Liver (tissue), 9 donors: Measurements from ENCODE around the gene IRF6. TPM values are rescaled to one million over a fixed set of nuclear protein-coding genes. Genes with fewer than 3 reads are reported as not detected.

Source experiments
- DNase-seq: peaks from one replicate; pipeline ENCODE4 v3.0.0-alpha.2; 2017; ENCODE audit warnings: low spot score
- H3K27ac ChIP-seq, 2 donors: one replicate each; pipeline ENCODE4 v1.7.0; 2013; ENCODE audit warnings: inconsistent platforms in 2 of 2, low read length in 2 of 2, control low read depth in 1 of 2, low read depth in 1 of 2, mild to moderate bottlenecking in 1 of 2
- H3K27me3 ChIP-seq, 4 donors: one replicate each; pipeline versions ENCODE4 v1.6.1 to v1.7.0; 2013; ENCODE audit warnings: low read length in 3 of 4, inconsistent platforms in 1 of 4, mild to moderate bottlenecking in 1 of 4, moderate library complexity in 1 of 4; ENCODE audit not compliant: control insufficient read depth in 4 of 4, insufficient read depth in 4 of 4
- H3K36me3 ChIP-seq, 4 donors: one replicate each; pipeline versions ENCODE4 v1.6.1 to v1.7.0; 2013; ENCODE audit warnings: low read length in 3 of 4, mild to moderate bottlenecking in 3 of 4, low read depth in 1 of 4, moderate library complexity in 1 of 4; ENCODE audit not compliant: control insufficient read depth in 4 of 4, insufficient read depth in 3 of 4
- H3K4me1 ChIP-seq, 4 donors: one replicate each; pipeline versions ENCODE4 v1.6.1 to v1.7.0; 2013; ENCODE audit warnings: low read length in 3 of 4, mild to moderate bottlenecking in 3 of 4, moderate library complexity in 1 of 4; ENCODE audit not compliant: control insufficient read depth in 4 of 4, insufficient read depth in 4 of 4
- H3K4me3 ChIP-seq, 3 donors: one replicate each; pipeline versions ENCODE4 v1.6.1 to v1.7.0; 2013; ENCODE audit warnings: low read length in 3 of 3, control low read depth in 1 of 3, low read depth in 1 of 3, mild to moderate bottlenecking in 1 of 3
- H3K9ac ChIP-seq, 2 donors: one replicate each; pipeline ENCODE4 v1.7.0; 2013; ENCODE audit warnings: low read length in 2 of 2, mild to moderate bottlenecking in 2 of 2, moderate library complexity in 2 of 2, control low read depth in 1 of 2, low read depth in 1 of 2
- H3K9me3 ChIP-seq, 4 donors: one replicate each; pipeline versions ENCODE4 v1.6.1 to v1.7.0; 2013; ENCODE audit warnings: low read length in 3 of 4; ENCODE audit not compliant: control insufficient read depth in 4 of 4
- ATF3 ChIP-seq: IDR thresholded peaks from 2 replicates; pipeline ENCODE4 v1.6.1; 2016; ENCODE audit warnings: antibody characterized with exemption
- EGR1 ChIP-seq, 2 donors: IDR thresholded peaks; 2 replicates each; pipeline ENCODE4 v1.6.1; 2016 to 2018; ENCODE audit warnings: antibody characterized with exemption in 2 of 2, low read depth in 2 of 2
- FOXA1 ChIP-seq: IDR thresholded peaks from 2 replicates; pipeline ENCODE4 v1.6.1; 2016; ENCODE audit warnings: antibody characterized with exemption
- FOXA2 ChIP-seq: IDR thresholded peaks from 2 replicates; pipeline ENCODE4 v1.6.1; 2016; ENCODE audit warnings: antibody characterized with exemption
- GABPA ChIP-seq, 2 donors: IDR thresholded peaks in 1 of 2; conservative IDR thresholded peaks in 1 of 2; 2 replicates each; pipeline ENCODE4 v1.6.1; 2016; ENCODE audit warnings: antibody characterized with exemption in 2 of 2, mild to moderate bottlenecking in 1 of 2, moderate library complexity in 1 of 2
- HNF4G ChIP-seq: IDR thresholded peaks from 2 replicates; pipeline ENCODE4 v1.6.1; 2016; ENCODE audit warnings: antibody characterized with exemption
- JUND ChIP-seq, 2 donors: IDR thresholded peaks; 2 replicates each; pipeline ENCODE4 v1.6.1; 2016; ENCODE audit warnings: antibody characterized with exemption in 2 of 2
- MAX ChIP-seq: IDR thresholded peaks from 2 replicates; pipeline ENCODE4 v1.6.1; 2016; ENCODE audit warnings: antibody characterized with exemption
- RAD21 ChIP-seq, 2 donors: IDR thresholded peaks; 2 replicates each; pipeline ENCODE4 v1.6.1; 2016; ENCODE audit warnings: antibody characterized with exemption in 2 of 2, mild to moderate bottlenecking in 2 of 2
- RXRA ChIP-seq, 2 donors: IDR thresholded peaks; 2 replicates each; pipeline ENCODE4 v1.6.1; 2017 to 2018; ENCODE audit warnings: antibody characterized with exemption in 2 of 2, mild to moderate bottlenecking in 1 of 2
- SP1 ChIP-seq: IDR thresholded peaks from 2 replicates; pipeline ENCODE4 v1.6.1; 2018; ENCODE audit warnings: antibody characterized with exemption, mild to moderate bottlenecking
- TAF1 ChIP-seq: conservative IDR thresholded peaks from 2 replicates; pipeline ENCODE4 v1.6.1; 2016; ENCODE audit warnings: antibody characterized with exemption, mild to moderate bottlenecking
- YY1 ChIP-seq: IDR thresholded peaks from 2 replicates; pipeline ENCODE4 v1.6.1; 2016; ENCODE audit warnings: antibody characterized with exemption, mild to moderate bottlenecking
- WGBS: extraction: QIAGEN DNeasy Blood & Tissue Kit; methylation state at CpG from one replicate; pipeline ENCODE4 v1.1.7; 2013; 5-methylcytosine and 5-hydroxymethylcytosine counted together
- polyA plus RNA-seq, 2 donors: library from polyadenylated mRNA; stranded (reverse) in 1 of 2; unstranded in 1 of 2; fragments of 200-250 nt in 1 of 2; fragments of >200 nt in 1 of 2; fragmentation: Nextera tagmentation in 1 of 2; extraction: Ambion mirVana in 1 of 2; gene quantifications; one replicate each; pipeline versions ENCODE4 v1.2.1 to v1.2.3, GENCODE V29; 2013 to 2015
- total RNA-seq, 2 donors: library from RNA; depleted of rRNA; stranded (reverse); fragments of >200 nt; gene quantifications; one replicate each; pipeline ENCODE4 v1.2.3, GENCODE V29; 2014
- TF ChIP-seq, protein P1 (sequence below): fragments of 150-350 bp; IDR thresholded peaks from 2 replicates; pipeline ENCODE4 v1.5.1; 2017; ENCODE audit warnings: improper control_type of control experiment, low read depth, low read length; ENCODE audit not compliant: missing input control
- TF ChIP-seq, protein P2 (sequence below): IDR thresholded peaks from 2 replicates; pipeline ENCODE4 v1.6.1; 2016; ENCODE audit warnings: antibody characterized with exemption
- donor health status: healthy.
- donor health status: healthy.
- donor health status: healthy.
- donor health status: healthy.
- donor health status: healthy.

Gene IRF6
- total and polyA plus RNA-seq, 4 donors, result 0.51 to 29.3 (median 14.3) TPM

DNA sequence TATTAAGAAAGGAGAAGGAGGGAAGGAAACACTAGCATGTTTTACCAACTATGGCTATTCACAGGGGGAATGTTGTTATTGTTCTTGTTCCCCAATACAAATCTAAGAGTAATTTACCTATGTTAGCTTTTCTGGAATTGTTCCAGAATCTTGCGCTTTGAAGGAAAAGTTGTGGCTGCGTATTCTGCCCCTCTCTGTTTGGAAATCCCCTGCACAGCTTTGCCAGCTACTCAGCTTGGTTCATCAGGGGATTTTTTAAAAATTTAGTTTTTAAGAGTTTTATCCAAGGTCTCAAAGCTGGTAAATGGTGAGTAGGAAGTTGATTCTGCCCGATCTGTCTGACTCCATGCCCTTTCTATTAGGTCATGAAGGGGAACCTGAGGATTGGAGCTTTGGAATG, 9.5 kb upstream of the IRF6 start (continued):
- TF ChIP-seq, protein P1, sequence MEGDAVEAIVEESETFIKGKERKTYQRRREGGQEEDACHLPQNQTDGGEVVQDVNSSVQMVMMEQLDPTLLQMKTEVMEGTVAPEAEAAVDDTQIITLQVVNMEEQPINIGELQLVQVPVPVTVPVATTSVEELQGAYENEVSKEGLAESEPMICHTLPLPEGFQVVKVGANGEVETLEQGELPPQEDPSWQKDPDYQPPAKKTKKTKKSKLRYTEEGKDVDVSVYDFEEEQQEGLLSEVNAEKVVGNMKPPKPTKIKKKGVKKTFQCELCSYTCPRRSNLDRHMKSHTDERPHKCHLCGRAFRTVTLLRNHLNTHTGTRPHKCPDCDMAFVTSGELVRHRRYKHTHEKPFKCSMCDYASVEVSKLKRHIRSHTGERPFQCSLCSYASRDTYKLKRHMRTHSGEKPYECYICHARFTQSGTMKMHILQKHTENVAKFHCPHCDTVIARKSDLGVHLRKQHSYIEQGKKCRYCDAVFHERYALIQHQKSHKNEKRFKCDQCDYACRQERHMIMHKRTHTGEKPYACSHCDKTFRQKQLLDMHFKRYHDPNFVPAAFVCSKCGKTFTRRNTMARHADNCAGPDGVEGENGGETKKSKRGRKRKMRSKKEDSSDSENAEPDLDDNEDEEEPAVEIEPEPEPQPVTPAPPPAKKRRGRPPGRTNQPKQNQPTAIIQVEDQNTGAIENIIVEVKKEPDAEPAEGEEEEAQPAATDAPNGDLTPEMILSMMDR, result no peak
- no peak for TF ChIP-seq ATF3
- TF ChIP-seq EGR1 (IDR thresholded peaks at IDR 0.05; ENCODE audit: low read depth in 2 of 2), result no peak
- no peak for TF ChIP-seq YY1
- TF ChIP-seq MAX, result no peak

- DNase-seq, result no peak
- H3K27ac ChIP-seq, result no peak overlapping the region
- no peaks in the 10 kb centered on the region for H3K36me3 ChIP-seq
- H3K9me3 ChIP-seq, result no peaks in the 10 kb centered on the region
- WGBS, result 91% methylated on average over 4 of the region's 4 CpGs
- H3K9ac ChIP-seq, result no peak overlapping the region
- H3K4me3 ChIP-seq, result no peak overlapping the region
- TF ChIP-seq GABPA (IDR thresholded peaks at IDR 0.05 in 1 of 2, conservative IDR thresholded peaks at IDR 0.05 in 1 of 2) (no peak), ATF3 (no peak)
- no peaks in the 10 kb centered on the region for H3K27me3 ChIP-seq
- no peaks in the 10 kb centered on the region for H3K4me1 ChIP-seq
Measured at GRCh38 chr1:209813902-209814301, 8.0 kb upstream of the IRF6 start.

- no peaks in the 10 kb centered on the region for H3K36me3 ChIP-seq
- H3K4me3 ChIP-seq, result no peak overlapping the region
- no peak for DNase-seq
- no peaks in the 10 kb centered on the region for H3K27me3 ChIP-seq
- WGBS, result 80% methylated on average over 5 of the region's 5 CpGs
- H3K4me1 ChIP-seq, result peaks cover 0 to 8% (median 4%) of the 10 kb centered on the region in 4 donors
- no peaks in the 10 kb centered on the region for H3K9me3 ChIP-seq
- TF ChIP-seq TAF1 (no peak), GABPA (IDR thresholded peaks at IDR 0.05 in 1 of 2, conservative IDR thresholded peaks at IDR 0.05 in 1 of 2) (no peak), RAD21 (IDR thresholded peaks at IDR 0.05) (no peak), RXRA (IDR thresholded peaks at IDR 0.05) (no peak), FOXA1 (no peak), FOXA2 (no peak), JUND (IDR thresholded peaks at IDR 0.05) (no peak), HNF4G (no peak), MAX (no peak), YY1 (no peak), SP1 (no peak), EGR1 (IDR thresholded peaks at IDR 0.05; ENCODE audit: low read depth in 2 of 2) (no peak)
- TF ChIP-seq, protein P1, result no peak
- TF ChIP-seq, protein P2, sequence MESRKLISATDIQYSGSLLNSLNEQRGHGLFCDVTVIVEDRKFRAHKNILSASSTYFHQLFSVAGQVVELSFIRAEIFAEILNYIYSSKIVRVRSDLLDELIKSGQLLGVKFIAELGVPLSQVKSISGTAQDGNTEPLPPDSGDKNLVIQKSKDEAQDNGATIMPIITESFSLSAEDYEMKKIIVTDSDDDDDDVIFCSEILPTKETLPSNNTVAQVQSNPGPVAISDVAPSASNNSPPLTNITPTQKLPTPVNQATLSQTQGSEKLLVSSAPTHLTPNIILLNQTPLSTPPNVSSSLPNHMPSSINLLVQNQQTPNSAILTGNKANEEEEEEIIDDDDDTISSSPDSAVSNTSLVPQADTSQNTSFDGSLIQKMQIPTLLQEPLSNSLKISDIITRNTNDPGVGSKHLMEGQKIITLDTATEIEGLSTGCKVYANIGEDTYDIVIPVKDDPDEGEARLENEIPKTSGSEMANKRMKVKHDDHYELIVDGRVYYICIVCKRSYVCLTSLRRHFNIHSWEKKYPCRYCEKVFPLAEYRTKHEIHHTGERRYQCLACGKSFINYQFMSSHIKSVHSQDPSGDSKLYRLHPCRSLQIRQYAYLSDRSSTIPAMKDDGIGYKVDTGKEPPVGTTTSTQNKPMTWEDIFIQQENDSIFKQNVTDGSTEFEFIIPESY, result no peak
- H3K9ac ChIP-seq, result no peak overlapping the region
- H3K27ac ChIP-seq, result no peak overlapping the region
Measured at GRCh38 chr1:209810783-209811182, 4.8 kb upstream of the IRF6 start.
